HG02759 (cell line): Measurements from ENCODE around the gene NEDD8.

ENCODE experiments used
- ATAC-seq: cut with Tn5 transposase; IDR thresholded peaks from one replicate; pipeline ENCODE4 v1.9.1; 2021; ENCODE audit warnings: mild to moderate bottlenecking, moderate library complexity; ENCODE audit not compliant: unreplicated experiment

NEDD8 gene

GRCh38 chr14:24198814-24199524 is 33.2 kb downstream of the NEDD8 start:
- no peak for ATAC-seq

GRCh38 chr14:24197056-24197450 is 35.1 kb downstream of the NEDD8 start:
- no peak for ATAC-seq

- ATAC-seq, result peak; percentile 21
Measured at GRCh38 chr14:24196071-24197055, 35.8 kb downstream of the NEDD8 start.

GRCh38 chr14:24195186-24196070 is 36.7 kb downstream of the NEDD8 start, which contains the start of gene TM9SF1:
Gene TM9SF1, minus strand, starts transcription at chr14:24195441. Its CDS starts 422 bp downstream, at chr14:24195019.
- peak; percentile 93 for ATAC-seq

- ATAC-seq, result no peak
Measured at GRCh38 chr14:24194873-24195185, 37.3 kb downstream of the NEDD8 start.

- ATAC-seq, result no peak
Measured at GRCh38 chr14:24194186-24194872, 37.8 kb downstream of the NEDD8 start.

DNA sequence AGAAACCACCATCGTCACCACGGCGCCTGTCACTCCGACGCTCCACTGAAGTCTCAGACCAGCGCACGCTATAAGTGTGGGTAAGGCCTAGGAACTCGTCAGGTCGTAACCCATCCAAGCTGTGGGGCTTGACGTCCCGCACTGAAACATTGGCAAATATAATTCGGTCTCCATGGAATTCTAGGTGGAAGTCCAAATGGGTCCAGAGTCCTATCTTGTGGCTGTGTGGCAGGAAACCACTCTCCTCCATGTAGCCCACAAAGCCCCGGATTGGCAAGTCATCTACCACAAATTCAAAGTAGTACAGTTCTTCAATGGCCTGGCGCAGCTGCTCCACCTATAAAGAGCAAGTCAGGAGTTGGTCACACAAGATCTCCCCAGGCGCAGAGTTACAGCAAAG is 39.2 kb downstream of the NEDD8 start:
- ATAC-seq, result no peak

GRCh38 chr14:24190416-24190815 is 41.8 kb downstream of the NEDD8 start:
- no peak for ATAC-seq

DNA sequence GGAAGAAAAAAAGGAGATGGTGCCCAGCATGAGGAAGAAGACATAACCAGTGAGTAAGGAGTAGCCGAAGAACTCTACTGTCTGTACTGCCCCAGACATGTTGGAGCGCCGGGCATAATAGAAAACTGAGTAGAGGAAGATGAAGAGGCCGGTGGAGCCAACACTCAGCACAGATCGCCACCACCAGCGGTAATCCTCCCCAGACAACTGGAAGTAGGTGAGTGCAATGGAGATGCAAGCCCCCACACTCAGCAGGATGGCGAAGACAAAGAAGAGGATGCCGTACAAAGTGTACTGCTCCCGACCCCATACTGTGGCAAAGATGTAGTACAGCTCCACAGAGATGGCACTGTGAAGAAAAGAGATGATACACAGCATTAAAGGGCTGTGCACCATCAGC is 42.7 kb downstream of the NEDD8 start:
- no peak for ATAC-seq

- no peak for ATAC-seq
Measured at GRCh38 chr14:24189059-24189375, 43.1 kb downstream of the NEDD8 start.

DNA sequence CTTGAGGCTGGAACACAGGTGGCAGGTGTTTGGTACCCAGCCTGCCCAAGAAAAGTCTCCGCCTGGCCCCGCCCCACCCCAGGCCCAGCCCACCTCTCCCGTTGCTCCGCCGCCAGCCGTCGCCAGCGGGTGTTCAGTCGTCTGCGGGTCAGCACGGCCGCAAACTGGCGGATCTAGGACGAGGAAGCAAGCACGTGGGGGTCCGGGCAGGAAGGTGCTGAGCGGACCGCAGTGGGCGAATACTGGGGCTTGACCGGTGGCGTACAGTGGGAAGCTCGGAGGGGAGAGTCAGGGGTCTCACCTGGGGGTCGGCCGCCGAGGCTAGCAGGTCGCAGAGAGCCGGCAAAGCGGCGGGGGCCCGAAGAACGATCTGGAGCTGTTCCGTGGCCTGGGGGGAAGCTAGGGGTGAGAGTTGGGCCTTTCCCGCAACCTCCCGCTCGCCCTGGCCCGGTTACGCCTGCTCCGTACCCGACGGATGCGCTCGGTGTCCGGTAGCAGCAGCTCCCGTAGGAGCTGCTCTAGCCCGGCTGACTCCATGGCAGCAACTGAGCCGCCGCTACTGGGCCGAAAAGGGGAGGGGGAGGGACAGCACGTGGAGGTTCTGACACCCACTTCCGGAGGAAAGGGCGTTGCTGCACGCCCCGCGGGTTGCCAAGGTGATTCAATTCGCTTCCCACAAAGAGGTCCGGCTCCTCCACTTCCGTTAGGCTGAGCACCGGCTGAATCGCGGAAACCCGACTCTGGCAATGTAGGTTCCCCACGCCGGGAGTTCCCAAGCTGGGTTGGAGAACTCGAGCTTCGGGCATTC is 43.7 kb downstream of the NEDD8 start, which contains the start of gene IPO4:
Gene IPO4 (minus strand): TSS at position 566 of the 808 bp plus-strand sequence. CDS start 29 bp downstream, at position 537.
- ATAC-seq, result peak; percentile 93

GRCh38 chr14:24187539-24187915 is 44.6 kb downstream of the NEDD8 start:
- ATAC-seq, result no peak

DNA sequence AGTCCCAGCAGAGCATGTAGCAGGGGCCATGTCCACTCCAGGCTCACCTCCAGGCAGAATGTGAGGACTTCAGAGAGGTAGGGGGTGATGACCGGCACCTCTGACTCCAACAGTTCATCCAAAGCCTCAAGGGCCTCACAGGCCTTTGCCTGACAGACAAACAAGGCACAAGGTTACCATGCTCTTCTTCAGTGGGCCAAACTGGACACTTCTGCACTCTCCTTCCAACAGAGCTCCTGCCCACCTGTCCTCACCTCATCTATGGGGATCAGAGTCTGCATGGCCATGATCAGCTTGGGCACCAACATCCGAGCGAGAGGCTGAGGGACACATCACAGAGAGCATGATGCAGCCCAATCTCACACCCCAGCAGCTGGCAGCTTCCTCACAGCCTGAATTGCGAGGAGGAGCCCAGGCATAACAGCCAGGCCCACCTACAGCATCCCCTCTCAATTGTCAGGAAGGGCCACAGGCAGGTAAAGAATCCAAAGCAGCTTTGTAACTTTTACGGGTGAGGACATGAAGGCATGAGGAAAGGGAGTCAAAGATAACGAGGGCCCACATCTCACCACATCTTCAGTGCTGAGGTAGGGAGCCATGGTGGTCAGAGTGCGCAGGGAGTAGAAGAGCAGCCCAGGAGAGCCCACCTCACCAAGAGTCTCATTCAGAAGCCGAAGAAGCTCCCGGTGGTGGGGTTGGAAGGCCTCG is 45.2 kb downstream of the NEDD8 start:
- no peak for ATAC-seq

DNA sequence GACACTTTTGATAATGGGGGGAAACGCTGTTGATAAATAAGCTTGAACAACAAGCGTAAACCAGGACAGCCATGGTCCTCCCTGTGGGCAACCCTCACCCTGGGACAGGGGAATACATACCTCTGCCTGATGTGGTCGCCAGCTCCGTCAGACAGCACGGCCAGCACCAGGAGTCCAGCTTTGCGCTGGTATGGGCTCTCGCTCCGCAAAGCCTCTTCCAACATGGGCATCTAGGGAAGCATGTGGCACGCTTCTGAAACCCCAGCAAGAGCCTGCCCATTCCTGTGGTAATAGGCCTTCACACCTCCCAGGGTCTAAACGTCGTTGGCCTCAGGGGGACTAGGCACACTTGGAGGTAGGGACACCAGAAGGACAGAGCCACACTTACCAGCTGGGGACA is 46.4 kb downstream of the NEDD8 start:
- ATAC-seq, result no peak

DNA sequence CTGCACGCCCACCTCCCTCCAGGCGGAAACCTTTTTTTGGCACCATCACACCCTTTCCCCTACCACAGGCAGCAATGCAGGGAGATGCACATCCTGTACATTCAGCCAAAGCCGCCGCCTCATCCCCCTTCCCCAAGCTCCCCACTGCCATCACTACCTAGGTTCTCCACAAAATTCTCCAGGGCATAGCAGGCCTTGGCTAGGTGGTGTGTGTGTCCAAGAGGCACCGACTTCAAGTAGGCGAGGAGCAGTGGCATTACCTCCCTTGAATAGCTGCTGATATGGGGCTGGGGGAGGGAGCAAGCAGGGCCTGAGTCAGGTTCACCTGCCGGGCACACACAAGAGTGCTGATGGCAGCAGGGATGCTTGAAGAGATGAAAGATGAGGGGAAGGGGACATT is 47.1 kb downstream of the NEDD8 start:
- ATAC-seq, result no peak

DNA sequence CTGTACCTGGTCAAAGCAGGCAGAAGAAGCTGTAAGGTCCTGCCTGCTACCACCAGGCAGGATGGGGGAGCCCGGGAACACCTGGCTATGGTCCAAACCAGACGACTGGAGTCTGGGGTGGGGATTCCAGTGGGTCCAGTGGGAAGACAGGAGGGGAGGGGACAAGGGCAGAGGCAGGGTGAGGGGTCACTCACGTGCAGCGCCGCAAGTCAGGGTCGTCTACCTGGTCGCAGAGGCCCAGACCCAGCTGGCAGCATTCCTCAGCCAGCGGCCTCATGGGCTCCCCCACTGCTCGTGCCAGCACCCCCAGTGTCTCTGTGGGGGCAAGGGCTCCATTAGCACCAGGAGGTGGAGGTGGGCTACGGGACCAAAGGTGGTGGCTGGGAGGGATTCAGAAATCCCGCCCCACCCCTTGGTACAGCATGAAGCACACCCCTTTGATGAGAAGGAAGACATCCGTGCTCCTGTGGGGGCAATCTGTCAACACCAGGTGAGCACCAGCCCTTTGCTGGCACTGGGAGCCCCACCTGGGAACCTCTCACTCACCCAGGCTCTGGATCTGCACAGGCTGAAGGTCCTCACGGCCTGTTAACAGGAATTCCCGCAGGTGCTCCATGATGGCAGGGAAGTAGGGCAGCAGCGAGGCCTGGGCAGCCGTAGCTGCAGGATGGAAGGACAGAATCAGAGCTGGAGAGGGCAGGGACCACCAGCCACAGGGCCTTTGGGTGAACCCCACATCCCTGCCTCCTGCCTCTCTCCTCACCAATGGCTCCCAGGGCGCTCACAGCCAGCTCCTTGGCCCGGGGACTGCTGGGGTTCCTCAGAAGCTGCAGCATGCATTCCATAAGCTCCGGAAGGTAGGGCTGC is 47.8 kb downstream of the NEDD8 start:
- no peak for ATAC-seq

DNA sequence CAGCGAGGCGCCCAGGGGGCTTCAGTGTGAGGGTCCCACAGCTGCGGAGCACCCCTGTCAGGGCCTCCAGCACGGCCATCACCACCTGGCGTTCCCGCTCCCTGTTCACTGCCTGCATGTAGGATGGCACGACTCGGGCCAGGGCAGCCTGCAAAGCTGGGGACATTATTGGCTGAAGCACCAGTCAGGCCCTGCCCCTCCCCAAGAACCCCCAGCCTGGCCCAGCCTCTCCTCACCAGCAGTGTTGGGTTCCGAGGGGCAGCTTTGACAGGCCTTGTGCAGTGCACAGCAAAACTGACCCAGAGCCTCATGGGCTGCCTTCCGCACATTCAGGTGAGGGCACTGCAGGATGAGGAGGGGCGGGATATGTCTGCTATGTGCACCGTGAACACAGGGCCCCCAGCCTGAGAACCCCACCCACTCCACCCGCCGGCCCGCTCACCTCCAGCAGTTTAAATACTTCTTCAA is 49.1 kb downstream of the NEDD8 start:
- ATAC-seq, result no peak
